ENCODE data around the gene OSBPL5. TPM values are rescaled to one million over a fixed set of nuclear protein-coding genes. Genes with fewer than 3 reads are reported as not detected.

OSBPL5 gene
- polyA plus RNA-seq, 2 of the 4 experiments (the other 2 are of a cell fraction), result 1.6 to 4.6 TPM

DNA sequence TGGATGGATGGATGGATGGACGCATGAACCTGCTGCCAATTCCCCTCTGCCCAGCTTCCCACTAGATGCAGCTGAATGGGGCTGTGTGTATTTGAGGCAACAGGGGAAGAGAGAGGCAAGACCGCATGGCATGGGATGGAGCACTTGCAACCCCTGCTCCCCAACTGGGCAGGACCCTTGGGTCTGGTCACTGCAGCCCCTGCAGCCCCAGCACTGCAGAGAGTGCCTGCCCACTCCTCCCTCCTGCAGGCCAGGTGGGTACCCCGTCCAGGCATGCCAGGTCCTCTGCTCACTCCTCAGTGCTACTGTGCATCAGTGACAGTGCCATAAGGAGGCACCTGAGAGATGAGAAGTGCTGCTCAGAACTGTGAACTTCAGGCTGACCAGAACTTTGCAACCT is 40.3 kb downstream of the OSBPL5 start:
- ATAC-seq (peak; percentile 21 to 25; a peak in 3 of 6 replicates), DNase-seq (ENCODE audit: low read depth in 1 of 2, low spot score in 1 of 2) (no peak), FAIRE-seq (no peak)
- ChIA-PET POLR2A (interaction anchor here (1.3 kb wide), 1 partner anchor 196 kb away, joined by 4 read pairs; the partner anchor contains the start of gene PHLDA2), CTCF (interaction anchor here (0.7 to 4.1 kb wide), 7 partner anchors 13 to 88 kb away, joined by 3 to 17 read pairs (median 4); no protein-coding TSS in a partner anchor)
- Histone ChIP-seq H3K4me1 (peaks cover 15% of the 10 kb centered on the region), H3K4me2 (peak overlapping the region; percentile 49; the same call in 2 of the 3 replicates), H3K9me3 (no peaks in the 10 kb centered on the region), H3K4me3 (no peak overlapping the region), H3K27ac (peak overlapping the region; percentile 21 to 28; a peak in 1 of 6 replicates)
- no peak for TF ChIP-seq PHF8 (IDR thresholded peaks at IDR 0.05; ENCODE audit: borderline replicate concordance, low read depth)
- no peak for TF ChIP-seq KDM1A (IDR thresholded peaks at IDR 0.05; ENCODE audit: low read depth)
- no peak for TF ChIP-seq RAD21 (conservative IDR thresholded peaks at IDR 0.05 in 1 of 2, IDR thresholded peaks at IDR 0.05 in 1 of 2)
- TF ChIP-seq RNF2 (IDR thresholded peaks at IDR 0.05; ENCODE audit: borderline replicate concordance, low read depth), result no peak
- TF ChIP-seq FOSL2 (IDR thresholded peaks at IDR 0.05), result no peak
- TF ChIP-seq FOSL2 (CRISPR knock-in tag; IDR thresholded peaks at IDR 0.05), result no peak
- no peak for TF ChIP-seq JUN (IDR thresholded peaks at IDR 0.05)
- no peak for TF ChIP-seq JUNB (IDR thresholded peaks at IDR 0.05)
- TF ChIP-seq EP300 (IDR thresholded peaks at IDR 0.05), result no peak
- TF ChIP-seq SMC3 (IDR thresholded peaks at IDR 0.05), result no peak
- TF ChIP-seq, protein P1, sequence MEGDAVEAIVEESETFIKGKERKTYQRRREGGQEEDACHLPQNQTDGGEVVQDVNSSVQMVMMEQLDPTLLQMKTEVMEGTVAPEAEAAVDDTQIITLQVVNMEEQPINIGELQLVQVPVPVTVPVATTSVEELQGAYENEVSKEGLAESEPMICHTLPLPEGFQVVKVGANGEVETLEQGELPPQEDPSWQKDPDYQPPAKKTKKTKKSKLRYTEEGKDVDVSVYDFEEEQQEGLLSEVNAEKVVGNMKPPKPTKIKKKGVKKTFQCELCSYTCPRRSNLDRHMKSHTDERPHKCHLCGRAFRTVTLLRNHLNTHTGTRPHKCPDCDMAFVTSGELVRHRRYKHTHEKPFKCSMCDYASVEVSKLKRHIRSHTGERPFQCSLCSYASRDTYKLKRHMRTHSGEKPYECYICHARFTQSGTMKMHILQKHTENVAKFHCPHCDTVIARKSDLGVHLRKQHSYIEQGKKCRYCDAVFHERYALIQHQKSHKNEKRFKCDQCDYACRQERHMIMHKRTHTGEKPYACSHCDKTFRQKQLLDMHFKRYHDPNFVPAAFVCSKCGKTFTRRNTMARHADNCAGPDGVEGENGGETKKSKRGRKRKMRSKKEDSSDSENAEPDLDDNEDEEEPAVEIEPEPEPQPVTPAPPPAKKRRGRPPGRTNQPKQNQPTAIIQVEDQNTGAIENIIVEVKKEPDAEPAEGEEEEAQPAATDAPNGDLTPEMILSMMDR (IDR thresholded peaks at IDR 0.05), result no peak
- WGBS (ENCODE audit: missing lambda C conversion rate), result 77% methylated on average over 2 of the region's 3 CpGs

- peaks cover 15% of the 10 kb centered on the region for H3K4me1 ChIP-seq
- POLR2A ChIA-PET, result interaction anchor here (1.3 kb wide), 1 partner anchor 195 kb away, joined by 4 read pairs; the partner anchor contains the start of gene PHLDA2
- peak; percentile 48 to 70 for DNase-seq (ENCODE audit: low read depth in 1 of 2, low spot score in 1 of 2)
- TF ChIP-seq FOSL2 (IDR thresholded peaks at IDR 0.05) (no peak), FOSL2 (CRISPR knock-in tag; IDR thresholded peaks at IDR 0.05) (peak; percentile 46; the same call in 1 of the 2 replicates), SMC3 (IDR thresholded peaks at IDR 0.05) (no peak), POLR2AphosphoS2 (conservative IDR thresholded peaks at IDR 0.05; ENCODE audit: low read length) (no peak), CEBPB (IDR thresholded peaks at IDR 0.05) (peak; percentile 74 to 86; a peak in 3 of 4 replicates), ZFP36 (IDR thresholded peaks at IDR 0.05; ENCODE audit: borderline replicate concordance, partially characterized antibody) (peak; percentile 70), KDM1A (IDR thresholded peaks at IDR 0.05; ENCODE audit: low read depth) (peak; percentile 46; the same call in 1 of the 2 replicates), NR3C1 (IDR thresholded peaks at IDR 0.05) (no peak)
- H3K9me3 ChIP-seq, result no peaks in the 10 kb centered on the region
- peak overlapping the region; percentile 49 to 65; a peak in 4 of 6 replicates for H3K27ac ChIP-seq
- CTCF ChIA-PET, result interaction anchor here (0.7 to 4.1 kb wide), 8 partner anchors 9 to 87 kb away, joined by 3 to 17 read pairs (median 4); no protein-coding TSS in a partner anchor
- no peak overlapping the region for H3K4me3 ChIP-seq
- 62% methylated on average over 17 of the region's 19 CpGs for WGBS (ENCODE audit: missing lambda C conversion rate)
- H3K4me2 ChIP-seq, result peak overlapping the region; percentile 49
- FAIRE-seq, result no peak
- peak; percentile 85 for ATAC-seq
Observed at GRCh38 chr11:3123761-3124733, 41.1 kb downstream of the OSBPL5 start.

DNA sequence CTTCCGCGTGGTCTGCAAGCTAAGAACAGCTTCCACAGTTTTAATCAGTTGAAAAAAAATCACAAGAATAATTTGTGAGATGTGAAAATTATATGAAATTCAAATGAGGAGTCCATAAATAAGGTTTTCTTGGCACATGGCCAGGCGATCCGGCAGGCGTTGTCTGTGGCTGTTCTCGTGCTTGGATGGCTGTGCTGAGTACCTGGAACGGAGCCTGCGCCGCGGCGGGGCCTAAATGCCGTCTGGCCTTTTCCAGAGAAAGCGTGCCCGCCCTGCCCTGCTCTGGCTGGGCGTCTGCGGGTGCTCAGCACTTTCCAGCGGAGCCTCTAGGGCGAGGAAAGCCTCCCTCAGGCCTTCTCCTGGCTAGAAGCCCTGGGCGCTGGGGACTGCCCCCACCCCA is 41.8 kb downstream of the OSBPL5 start:
- ChIA-PET CTCF (interaction anchor here (1.4 to 4.1 kb wide), 4 partner anchors 8 to 32 kb away, joined by 3 to 17 read pairs (median 4); no protein-coding TSS in a partner anchor), POLR2A (no interaction called here)
- no peaks in the 10 kb centered on the region for H3K9me3 ChIP-seq
- no peak overlapping the region for H3K4me3 ChIP-seq
- TF ChIP-seq JUN (IDR thresholded peaks at IDR 0.05) (no peak), JUNB (IDR thresholded peaks at IDR 0.05) (no peak), EHMT2 (IDR thresholded peaks at IDR 0.05; ENCODE audit: low read depth) (no peak)
- no peak overlapping the region for H3K4me2 ChIP-seq
- H3K27ac ChIP-seq, result peak overlapping the region in 1 of 2 experiments; percentile 49; a peak in 2 of 6 replicates
- no peak for FAIRE-seq
- no peak for DNase-seq (ENCODE audit: low read depth in 1 of 2, low spot score in 1 of 2)
- no peak; a peak in 1 of 6 replicates for ATAC-seq
- H3K4me1 ChIP-seq, result peaks cover 15% of the 10 kb centered on the region
- WGBS (ENCODE audit: missing lambda C conversion rate), result 85% methylated on average over 16 of the region's 19 CpGs
